ENCODE measurements around the gene TLL2.

Gene TLL2

DNA sequence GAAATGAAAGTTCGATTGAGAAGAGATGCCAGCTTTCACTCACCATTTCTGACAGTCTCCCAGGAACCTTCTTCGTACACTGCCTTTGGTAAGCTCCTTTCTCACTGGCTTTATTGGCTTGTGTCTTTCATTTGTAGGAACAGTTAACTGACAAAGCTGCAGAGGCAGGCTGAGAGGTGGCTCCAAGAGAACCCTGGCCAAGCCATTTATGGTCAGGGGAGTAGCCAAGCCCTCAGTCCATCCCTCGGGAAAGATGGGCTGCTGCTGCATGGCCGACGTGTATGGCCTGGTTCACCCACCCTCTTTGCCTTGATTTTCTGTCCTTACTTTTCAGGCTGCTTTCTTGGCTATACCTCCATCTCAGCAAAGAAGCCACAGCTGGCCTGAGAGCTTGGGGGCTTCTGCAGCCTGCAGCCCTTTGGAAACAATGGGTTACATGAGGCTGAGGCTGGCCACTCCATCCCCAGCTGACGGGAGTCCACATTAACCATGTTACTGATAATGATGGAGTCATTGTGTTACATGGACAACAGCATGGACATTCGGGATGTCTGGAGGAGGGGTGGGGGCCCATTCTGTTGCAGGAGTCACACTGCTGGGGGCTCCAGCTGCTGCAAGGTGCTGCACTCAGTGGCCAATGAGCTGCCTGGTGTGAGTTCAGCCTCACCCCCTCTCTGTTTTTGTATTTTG lies 154.7 kb downstream of the TLL2 start, which contains the start of gene OPALIN:
Gene OPALIN, minus strand, starts transcription at position 152 of the 690 bp plus-strand sequence. Its CDS starts 106 bp downstream, at position 46.
- DNase-seq (ENCODE audit: low read depth), result no peak

DNA sequence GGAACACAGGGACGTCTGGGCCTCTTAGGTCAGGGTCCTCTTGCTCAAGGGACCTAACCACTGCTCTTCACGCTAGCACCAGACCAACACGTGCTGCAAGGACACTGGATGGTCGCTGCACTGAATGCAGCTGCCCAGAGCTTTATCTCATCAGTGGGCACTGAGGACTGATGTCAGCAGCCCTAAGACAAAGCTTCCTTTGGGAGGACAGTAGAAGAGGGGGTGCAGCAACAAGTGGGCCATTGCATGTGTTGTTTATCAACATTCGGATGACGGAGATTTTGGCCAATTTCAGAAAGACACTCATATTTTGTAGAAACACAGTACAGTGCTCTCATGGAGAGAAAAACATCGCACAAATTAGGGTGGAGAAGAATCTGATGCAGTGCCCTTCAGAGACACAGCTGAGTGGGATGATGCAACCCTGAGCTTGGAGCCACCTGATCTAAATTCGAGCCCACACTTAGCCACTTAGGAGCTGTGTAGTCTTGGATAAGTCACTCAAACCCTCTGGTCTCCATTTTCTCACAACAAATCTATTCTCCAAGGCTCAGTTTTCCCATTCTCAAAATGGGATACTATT lies 156.6 kb downstream of the TLL2 start:
- no peak for DNase-seq (ENCODE audit: low read depth)

DNA sequence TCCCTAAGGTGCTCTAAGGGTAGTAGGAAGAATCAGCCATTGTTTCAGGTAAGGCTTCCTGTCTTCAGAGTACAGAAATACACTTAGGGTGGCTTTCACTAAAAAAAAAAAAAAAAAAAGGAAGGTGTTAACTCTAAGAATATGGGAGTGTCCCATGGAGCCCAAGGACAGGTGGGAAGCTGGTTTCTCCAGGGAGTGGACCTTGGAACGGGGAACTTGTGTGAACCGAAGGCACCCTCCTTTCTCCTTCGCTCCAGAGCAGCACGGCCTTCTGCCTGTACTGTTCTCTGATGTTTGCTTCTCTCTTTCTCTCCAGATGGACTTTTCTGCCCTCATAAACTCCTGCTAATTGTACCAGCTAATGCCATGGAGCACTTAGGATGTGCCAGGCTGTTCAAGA lies 161.1 kb downstream of the TLL2 start:
- no peak for DNase-seq (ENCODE audit: low read depth)

DNA sequence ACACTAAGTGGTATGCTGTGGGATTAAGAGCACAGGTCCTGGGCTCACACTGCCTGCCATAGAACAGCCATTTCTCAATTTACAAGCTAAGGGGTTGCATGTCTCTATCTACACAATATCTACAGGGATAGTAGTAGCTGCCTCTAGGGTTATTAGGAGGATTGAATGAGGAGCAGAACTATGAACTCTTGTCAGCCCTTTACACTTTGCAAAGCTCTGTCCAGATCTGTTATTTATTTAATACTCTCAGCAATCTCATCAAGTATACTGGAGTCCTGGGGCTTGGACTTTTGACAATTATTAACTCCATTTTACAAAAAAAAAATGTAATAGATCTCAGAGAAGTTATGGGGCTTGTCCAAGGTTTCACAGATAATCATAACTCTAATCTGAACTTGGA lies 161.7 kb downstream of the TLL2 start:
- DNase-seq (ENCODE audit: low read depth), result no peak

DNA sequence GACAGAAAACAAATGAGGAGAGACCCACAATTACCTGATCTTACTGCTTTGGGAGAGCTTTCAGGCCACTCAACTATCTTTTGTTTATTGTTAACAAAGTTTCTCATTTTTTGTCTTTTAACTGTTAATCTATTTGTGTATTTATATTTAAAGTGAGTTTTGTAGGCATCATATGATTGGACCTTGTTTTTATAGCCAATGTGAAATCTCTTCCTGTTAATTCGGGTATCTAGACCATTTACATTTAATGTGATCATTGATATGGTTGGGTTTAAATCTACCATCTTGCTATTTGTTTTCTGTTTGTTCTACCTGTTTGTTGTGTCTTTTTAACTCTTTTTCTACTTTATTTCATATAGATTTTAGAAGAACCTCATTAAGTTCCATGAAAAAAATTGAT lies 167.4 kb downstream of the TLL2 start:
- no peak for DNase-seq (ENCODE audit: low read depth)

DNA sequence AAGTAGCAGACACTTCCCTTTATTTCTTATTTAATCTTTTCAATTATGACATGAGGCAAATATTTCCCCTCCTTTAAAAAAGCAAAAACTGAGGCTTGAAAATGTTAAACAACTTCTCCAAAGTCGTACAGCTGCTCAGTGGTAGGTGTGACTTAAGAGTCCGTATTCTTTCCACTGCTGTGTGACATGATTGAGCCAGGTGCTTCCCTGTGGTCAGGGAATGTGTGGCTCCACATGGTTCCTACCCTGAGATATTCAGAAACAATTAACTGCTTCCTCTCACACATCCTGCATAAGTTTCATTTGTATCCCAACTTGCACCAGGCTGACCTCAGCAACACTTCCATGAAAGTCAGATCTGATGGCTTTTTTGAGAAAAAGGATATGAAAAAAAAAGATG lies 168.5 kb downstream of the TLL2 start:
- no peak for DNase-seq (ENCODE audit: low read depth)

DNA sequence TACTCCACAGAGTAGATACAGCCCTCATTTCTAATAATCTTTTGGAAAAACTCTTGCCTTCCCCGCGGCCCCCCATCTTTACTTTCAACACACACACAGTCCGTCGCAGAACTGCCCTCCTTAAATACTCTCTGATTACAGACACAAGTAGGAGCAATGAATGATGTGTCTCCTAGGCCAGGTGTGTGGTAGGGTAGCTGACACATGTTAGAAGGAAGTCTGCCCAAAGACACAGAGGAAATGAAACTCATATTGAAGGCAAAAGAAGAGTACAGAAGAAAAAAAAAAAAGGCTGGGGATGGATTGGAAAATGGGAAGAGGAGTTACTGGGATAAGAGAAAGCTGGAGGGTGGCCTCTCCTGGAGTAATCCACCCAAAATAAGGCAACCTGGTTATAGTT lies 169.5 kb downstream of the TLL2 start:
- DNase-seq (ENCODE audit: low read depth), result no peak

DNA sequence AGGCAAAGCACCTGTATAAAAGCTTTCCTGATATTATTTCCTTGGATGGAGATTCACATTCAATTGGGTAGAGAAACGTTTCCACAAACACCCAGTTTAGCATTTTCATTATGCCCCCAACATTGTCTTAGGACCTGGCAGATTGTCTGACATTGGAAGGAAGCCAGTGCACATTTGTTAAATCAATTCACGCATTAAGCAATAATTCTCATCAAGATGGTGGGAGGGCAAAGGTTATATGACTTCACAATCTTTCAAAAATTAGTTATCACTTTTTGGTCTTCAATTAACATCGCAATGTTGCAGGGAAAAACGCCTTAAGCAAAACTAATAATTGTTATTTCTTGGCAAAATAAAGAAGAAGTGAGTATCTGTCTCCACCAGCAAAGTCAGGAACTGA lies 171.3 kb downstream of the TLL2 start:
- no peak for DNase-seq (ENCODE audit: low read depth)

DNA sequence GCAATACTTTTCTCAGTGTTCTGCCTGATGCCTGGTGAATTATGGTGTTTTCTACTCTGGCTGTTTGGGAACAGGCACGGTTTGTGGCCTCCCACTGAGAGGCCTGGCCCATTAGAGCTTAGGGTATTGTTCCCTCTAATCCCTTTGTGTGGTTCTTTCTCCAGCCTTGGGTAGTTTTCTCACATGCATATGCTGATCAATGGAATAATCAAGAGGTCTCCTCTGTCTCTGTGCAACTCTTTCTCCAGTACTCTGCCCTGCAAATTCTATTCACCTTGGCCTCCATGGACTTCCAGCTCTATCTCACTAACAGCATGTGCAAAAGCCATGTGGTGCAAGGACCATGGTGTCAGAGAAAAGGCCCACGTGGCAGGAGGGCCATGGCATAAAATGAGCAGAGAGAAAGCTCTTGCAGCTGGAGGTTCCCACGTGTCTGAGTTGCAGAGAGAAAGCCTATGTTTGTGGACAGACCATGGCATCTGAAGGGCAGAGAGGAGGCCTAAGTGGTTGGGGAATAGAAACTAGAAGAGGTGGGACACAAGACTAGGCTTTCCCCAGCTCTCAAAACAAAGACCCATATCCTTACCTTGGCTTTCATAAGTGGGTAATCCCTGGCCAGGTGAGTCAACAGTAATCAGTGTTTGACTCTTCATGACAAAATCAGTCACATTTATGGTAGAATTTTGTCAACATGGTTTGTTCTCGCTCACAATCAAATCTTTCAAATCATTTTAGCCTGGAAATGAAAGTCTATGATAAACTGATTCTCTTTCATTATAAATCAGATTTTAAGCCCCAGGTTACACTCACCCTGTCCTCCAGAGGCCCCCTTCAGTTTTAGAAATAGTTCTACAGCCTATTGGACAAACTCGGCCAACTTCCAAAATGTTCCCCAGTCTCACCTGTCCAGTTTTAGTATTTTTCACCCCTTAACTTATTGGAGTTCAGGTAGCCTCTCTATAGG lies 172.2 kb downstream of the TLL2 start:
- DNase-seq (ENCODE audit: low read depth), result no peak

DNA sequence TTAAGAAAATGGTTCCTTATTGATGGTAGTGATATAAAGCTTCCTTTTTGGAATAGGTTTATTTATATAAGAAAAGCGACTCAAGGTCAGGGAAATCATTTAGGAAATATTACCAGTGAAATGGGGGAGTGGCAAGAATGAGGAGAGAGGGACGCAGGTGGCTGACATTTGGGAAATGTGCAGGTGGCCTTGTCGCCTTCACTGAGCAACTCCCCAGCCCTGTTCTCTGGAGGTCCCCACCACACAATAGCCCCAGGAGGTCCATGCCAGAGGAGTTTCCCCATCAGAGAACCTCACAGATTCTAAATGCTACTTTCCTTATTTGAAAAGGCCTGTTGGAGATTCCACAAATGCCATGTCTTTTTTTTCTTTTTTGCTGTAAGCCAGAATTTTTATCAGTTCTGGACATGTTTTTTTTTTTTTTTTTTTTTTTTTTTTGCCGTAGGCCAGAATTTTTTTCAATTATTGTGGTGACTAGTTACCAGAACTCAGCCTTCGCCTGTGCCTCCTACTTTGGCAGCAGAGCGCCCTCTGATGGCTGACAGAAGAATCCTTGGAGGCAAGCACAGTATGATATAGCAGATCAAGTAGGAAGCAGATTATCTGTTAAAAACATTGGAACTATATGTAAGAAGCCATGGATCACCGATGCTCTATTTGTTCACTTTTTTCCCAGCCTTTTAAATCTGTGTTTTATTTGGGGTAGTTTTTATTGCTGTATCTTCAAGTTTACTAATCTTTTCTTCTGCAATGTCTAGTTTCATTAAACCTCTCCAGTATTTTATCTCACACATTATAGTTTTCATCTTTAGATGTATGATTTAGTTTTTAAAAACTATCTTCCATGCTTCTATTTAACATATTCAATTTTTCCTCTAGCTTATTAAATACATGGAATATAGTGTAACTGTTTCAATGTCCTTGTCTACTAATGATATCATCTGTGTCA lies 173.5 kb downstream of the TLL2 start:
- peak; percentile 49 for DNase-seq (ENCODE audit: low read depth)

DNA sequence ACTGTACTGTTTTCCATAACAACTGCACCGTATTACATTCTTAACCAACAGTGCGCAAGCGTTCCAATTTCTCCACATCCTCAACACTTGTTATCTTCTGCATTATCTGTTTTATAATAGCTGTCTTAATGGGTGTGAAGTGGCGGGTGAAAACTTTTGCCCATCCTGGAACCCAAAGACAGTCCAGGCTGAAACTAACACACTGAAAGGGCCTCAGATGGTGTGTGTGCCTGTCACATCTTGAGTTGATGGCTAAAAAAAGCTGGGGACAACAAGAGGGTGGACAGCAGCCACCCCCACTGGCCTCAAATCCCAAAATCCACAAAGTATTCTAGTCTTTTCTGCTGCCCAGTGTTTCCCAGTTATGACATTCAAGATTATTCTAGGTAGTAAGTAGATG lies 174.3 kb downstream of the TLL2 start:
- DNase-seq (ENCODE audit: low read depth), result no peak

DNA sequence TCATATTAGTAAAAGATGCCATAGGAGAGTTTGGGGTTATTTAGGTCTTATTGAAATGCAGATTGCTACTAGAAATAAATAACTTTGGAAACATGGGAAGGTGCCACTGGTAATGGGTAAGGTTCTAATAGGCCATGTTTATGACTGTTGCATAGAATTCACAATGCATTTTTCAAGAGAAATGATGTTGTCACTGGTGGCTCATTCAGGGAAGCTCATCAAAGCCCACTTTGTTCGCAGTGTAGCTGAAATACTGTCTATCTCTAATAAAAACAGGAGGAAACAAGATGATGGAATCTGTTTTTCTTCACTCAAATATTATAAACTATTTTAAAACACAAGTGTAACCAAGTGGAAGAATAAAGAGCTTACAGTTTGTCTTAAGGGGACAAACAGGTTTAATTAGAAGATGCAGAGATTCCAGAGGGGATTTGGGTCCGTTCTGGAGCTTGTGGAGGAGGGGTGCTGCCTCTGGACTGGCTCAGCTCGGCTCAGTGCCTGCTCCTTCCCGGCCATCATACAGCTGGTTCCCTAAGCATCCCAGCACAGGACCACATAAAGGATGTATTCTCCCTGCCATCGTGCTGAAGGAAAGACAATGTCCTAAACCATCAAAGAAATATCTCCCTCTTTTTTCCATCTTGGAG lies 175.3 kb downstream of the TLL2 start:
- DNase-seq (ENCODE audit: low read depth), result no peak

DNA sequence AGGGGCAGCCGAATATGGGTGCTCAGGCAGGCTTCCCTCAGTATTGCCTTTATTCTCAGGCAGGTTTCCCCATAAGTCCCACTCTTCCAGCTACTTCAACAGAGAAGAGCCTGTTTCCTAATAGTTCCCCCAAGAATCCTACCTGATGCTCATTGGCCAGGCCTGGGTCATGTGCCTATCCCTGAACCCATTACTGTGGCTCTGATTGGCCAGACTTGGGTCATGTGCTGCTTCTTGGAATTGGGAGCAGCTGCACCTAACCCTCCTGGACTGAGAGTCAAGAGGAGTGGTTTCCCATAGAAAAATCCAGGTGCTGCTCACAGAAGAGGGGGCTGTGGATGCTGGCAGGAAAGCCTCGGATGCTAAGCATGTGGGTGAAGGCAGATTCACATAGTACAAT lies 176.6 kb downstream of the TLL2 start:
- DNase-seq (ENCODE audit: low read depth), result no peak

DNA sequence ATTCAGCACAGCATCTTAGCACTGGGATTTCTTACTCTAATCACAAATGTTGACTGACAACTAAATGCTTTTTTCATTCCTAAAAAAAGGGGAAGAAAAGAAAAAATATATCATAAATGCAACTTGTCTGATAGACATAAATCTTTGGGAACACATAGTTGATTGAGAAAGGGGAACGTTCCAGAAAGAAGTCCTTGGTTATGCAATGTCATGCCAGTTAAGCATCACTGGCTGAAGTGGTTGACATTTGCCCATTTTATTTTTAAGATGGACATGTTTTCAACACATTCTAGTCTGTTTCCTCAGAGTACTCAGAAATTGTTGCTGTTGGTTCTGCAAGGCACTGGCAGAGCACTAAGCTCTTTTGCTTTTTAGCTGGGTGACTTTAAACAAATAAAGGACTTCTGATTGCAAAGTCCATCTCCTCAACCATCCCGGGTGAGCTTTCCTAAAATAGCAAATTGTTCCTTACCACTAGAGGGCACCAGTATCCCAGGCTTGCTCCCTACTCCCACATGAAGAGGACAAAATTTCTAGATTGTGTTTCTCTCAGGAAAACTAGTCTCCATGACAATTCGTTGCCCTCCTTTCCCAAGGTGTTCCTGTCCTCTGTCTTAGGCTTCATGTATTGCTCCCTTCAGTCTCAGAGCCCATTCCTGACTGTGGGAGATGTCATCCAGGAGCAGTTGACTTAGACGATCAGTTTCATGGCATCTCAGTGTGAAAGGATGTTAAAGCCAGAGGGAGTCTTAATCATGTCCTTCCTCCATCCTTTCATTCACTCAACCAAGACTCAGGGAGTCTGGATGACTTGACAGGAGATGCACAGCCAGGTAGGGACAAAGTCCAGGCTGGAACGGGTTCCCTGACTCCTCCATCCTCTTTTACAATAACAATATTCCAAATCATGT lies 178.9 kb downstream of the TLL2 start:
- peak; percentile 2 for DNase-seq (ENCODE audit: low read depth)

DNA sequence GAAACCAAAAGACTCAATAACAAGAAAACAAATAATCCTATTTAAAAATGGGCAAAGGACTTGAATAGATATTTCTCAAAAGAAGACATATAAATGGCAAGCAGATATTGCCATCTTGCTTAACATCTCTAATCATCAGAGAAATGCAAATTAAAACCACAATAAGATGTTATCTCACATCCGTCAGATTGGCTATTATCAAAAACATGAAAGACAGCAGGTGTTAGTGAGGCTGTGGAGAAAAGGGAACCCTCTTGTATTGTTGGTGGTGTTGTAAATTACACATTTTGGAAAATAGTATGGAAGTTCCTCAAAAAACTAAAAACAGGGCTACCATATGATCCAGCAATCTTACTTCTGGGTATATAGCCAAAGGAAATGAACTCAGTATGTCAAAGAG lies 180.6 kb downstream of the TLL2 start:
- no peak for DNase-seq (ENCODE audit: low read depth)

DNA sequence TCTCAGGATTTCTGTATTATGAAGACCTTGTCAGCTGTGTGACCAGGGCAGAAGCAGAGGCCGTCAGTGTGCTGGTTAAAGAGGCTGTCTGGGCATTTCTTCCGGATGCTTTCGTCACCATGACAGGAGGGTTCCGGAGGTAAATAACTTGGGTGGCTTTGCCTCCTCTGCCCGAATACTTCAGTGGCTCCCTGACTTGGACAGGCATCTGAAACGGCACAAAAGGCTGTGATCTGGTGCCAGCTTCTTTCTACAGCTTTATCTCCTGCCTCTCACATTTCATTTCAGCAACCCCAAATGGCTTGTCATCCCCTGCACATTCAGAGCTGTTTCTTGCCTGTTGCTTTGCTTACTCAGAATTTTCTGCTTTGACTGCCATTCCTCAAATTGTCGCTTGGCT lies 186.3 kb downstream of the TLL2 start:
- no peak for DNase-seq (ENCODE audit: low read depth)

DNA sequence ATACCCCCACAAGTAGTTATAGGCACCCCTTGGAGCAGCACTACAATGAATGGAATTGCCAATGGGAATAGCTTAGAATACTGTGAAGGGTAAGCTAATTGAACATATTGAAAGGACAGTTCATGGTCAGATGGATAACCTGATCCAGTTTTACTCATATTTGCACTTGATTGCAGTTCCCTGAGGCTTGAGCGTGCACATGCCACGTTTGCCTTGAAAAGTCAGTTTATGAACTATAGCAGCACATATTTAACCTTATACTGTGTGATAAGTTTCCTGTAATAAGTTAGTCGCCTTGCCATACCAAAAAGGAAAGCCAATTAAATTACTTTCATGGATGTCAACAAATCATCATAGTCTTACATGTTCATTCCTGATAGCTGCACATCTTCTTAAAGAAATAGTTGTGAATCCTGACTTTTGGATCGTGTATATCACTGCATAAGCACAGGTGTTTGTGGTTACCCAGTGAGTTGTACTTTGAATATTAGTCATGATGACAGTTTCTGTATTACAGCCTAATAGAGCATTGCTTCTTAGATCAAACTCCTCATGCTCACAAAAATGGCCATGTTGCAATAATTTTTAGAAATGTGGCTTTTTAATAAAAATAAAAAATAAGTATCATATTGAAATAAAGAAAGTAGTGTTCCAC lies 187.9 kb downstream of the TLL2 start:
- DNase-seq (ENCODE audit: low read depth), result no peak

DNA sequence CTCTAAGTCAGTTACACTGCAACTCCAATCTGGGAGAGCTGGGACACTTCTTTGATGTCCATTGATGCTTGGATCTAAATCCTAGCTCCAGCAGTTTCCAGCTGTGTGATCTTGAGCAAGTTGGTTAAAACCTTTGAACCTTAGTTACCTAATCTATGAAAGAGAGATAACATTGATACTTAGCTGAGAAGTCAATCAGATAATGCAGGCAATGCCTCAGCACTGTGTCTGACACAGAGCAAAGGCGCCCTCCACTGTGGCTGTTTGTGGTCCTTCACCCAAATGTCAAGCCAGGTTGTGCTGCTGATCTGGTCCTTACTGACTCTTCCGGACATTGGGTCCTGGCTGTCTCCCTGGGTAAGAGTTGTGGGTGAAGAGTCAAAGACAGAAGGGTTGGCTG lies 189.3 kb downstream of the TLL2 start:
- no peak for DNase-seq (ENCODE audit: low read depth)

DNA sequence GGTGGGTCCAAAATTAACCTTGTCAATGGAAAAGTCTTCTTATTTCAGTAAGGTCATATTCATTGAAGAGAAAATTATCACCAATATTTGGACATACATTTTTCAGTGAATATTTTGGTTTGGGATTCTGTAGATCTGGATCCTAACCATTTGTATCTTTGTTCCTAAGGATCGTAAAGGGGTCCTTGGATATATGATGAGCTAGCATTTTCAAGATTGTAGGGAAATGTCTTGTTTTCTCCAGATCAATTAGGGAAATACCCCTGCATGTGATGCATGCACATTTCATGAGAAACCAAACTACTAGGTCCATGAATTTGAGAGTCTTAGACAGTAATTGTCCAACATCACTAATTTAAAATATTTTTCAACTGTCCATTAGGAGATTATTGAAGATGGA lies 191.5 kb downstream of the TLL2 start:
- DNase-seq (ENCODE audit: low read depth), result no peak

DNA sequence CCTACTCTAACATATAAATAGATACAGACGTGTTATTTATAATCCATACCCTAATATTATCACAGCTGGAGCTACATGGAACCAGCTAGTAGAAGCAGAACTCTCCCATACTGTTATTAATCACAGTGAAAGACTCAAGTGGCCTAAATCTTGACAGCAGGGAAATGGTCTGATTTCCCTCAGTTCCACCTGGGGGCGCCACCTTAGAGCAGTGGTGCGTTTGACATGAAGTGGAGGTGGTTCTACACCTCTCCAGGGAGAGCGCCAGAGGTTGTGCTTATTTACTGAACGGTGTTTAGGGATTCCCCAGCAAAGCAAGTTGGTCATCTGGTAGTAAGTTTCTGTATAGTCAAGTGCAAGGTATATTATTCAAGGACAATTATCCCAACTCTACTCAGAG lies 191.9 kb downstream of the TLL2 start:
- no peak for DNase-seq (ENCODE audit: low read depth)
